Natural killer cell treated with Interleukin-12 subunit alpha and Interleukin-12 subunit beta and Interleukin-15 and Interleukin-18, amount 100 ng/mL, for 72 hours (primary cell): Measurements from ENCODE around the gene DZANK1. TPM values are rescaled to one million over a fixed set of nuclear protein-coding genes. Genes with fewer than 3 reads are reported as not detected.

Experiments
- ATAC-seq, 2 donors: fragments of 150-1000 bp; cut with Tn5 transposase in 1 of 2; sonication (Bioruptor Pico), chemical (Tn5 transposase) in 1 of 2; 2 replicates each; pipeline ENCODE4 v1.10.0; 2021
- DNase-seq: peaks from one replicate; pipeline ENCODE4 v3.0.0; 2022; ENCODE audit warnings: low spot score
- H3K27ac Mint-ChIP-seq, 2 donors: 1 replicate in 1 of 2; 2 replicates in 1 of 2; pipeline ENCODE4 v1.8.0; 2022; ENCODE audit warnings: mixed read lengths in 2 of 2, mild to moderate bottlenecking in 1 of 2, moderate library complexity in 1 of 2
- H3K27me3 Mint-ChIP-seq, 2 donors: 1 replicate in 1 of 2; 2 replicates in 1 of 2; pipeline ENCODE4 v1.8.0; 2022; ENCODE audit warnings: mixed read lengths in 2 of 2
- H3K36me3 Mint-ChIP-seq: one replicate; pipeline ENCODE4 v1.8.0; 2022; ENCODE audit warnings: mixed read lengths
- H3K4me1 Mint-ChIP-seq, 2 donors: 1 replicate in 1 of 2; 2 replicates in 1 of 2; pipeline ENCODE4 v1.8.0; 2022; ENCODE audit warnings: low read depth in 2 of 2, mixed read lengths in 2 of 2, mild to moderate bottlenecking in 1 of 2
- H3K4me3 Mint-ChIP-seq: one replicate; pipeline ENCODE4 v1.8.0; 2022; ENCODE audit warnings: mixed read lengths
- H3K9me3 Mint-ChIP-seq: 2 replicates; pipeline ENCODE4 v1.8.0; 2022; ENCODE audit warnings: mixed read lengths
- total RNA-seq, 2 donors: library from RNA; stranded (reverse); gene quantifications; one replicate each; pipeline ENCODE4 v1.2.3, GENCODE V29; 2022

DZANK1 gene
- total RNA-seq, 2 donors from 2014 or later = 2.2 to 6.5 TPM

GRCh38 chr20:18488301-18488700, 21.5 kb upstream of the DZANK1 start:
- ATAC-seq (no peak), DNase-seq (no peak)
- no peaks in the 10 kb centered on the region for H3K27me3 Mint-ChIP-seq
- H3K4me1 Mint-ChIP-seq = peaks cover 0 to 2% of the 10 kb centered on the region in 2 donors
- peaks cover 13% of the 10 kb centered on the region for H3K36me3 Mint-ChIP-seq
- H3K27ac Mint-ChIP-seq = no peak overlapping the region
- no peak overlapping the region for H3K4me3 Mint-ChIP-seq
- no peaks in the 10 kb centered on the region for H3K9me3 Mint-ChIP-seq

DNA sequence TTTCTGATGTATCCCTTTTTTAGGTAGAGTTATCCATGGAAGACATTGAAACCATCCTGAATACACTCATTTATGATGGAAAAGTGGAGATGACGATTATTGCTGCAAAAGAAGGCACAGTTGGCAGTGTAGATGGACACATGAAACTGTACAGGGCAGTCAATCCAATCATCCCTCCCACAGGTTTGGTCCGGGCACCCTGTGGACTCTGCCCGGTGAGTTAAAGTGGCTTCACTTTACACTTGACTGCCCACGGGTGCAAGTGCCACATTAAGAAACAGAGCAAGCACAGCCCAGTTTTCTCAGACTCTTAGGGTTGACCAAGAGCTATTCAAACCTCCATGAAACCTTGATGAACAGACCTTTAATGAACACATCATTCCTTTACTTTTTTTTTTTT, 14.8 kb upstream of the DZANK1 start:
- ATAC-seq = no peak
- DNase-seq = no peak
- Mint-ChIP-seq H3K4me3 (no peak overlapping the region), H3K4me1 (no peaks in the 10 kb centered on the region), H3K27me3 (no peaks in the 10 kb centered on the region), H3K27ac (peak overlapping the region in 1 of 2 donors; percentile 70), H3K36me3 (peaks cover 15% of the 10 kb centered on the region), H3K9me3 (no peaks in the 10 kb centered on the region)

DNA sequence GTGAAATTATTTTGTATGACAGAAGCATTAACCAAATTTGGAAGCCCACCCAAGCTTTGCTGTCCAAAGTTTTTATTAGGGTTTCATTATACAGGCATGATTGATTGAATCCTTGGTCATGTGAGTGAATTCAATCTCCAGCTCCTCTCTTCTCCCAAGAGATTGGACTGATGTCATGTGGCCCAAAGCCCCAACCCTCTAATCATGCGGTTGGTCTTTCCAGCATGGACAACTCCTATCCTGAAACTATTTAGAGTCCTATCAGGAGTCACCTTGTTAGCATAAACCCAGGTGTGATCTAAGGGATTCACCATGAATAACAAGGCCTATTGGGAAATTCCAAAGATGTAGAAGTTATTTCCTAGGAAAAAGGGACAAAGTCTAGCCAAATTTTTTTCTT, 11.0 kb upstream of the DZANK1 start:
- peaks cover 19% of the 10 kb centered on the region for H3K36me3 Mint-ChIP-seq
- H3K4me3 Mint-ChIP-seq = no peak overlapping the region
- no peaks in the 10 kb centered on the region for H3K27me3 Mint-ChIP-seq
- no peak for DNase-seq
- no peak overlapping the region for H3K27ac Mint-ChIP-seq
- H3K9me3 Mint-ChIP-seq = no peaks in the 10 kb centered on the region
- H3K4me1 Mint-ChIP-seq = no peaks in the 10 kb centered on the region
- no peak for ATAC-seq

GRCh38 chr20:18477218-18477617, 10.4 kb upstream of the DZANK1 start:
- Mint-ChIP-seq H3K4me3 (no peak overlapping the region), H3K27ac (no peak overlapping the region), H3K36me3 (peaks cover 15% of the 10 kb centered on the region), H3K4me1 (no peaks in the 10 kb centered on the region), H3K9me3 (no peaks in the 10 kb centered on the region), H3K27me3 (no peaks in the 10 kb centered on the region)
- ATAC-seq = no peak
- DNase-seq = no peak

DNA sequence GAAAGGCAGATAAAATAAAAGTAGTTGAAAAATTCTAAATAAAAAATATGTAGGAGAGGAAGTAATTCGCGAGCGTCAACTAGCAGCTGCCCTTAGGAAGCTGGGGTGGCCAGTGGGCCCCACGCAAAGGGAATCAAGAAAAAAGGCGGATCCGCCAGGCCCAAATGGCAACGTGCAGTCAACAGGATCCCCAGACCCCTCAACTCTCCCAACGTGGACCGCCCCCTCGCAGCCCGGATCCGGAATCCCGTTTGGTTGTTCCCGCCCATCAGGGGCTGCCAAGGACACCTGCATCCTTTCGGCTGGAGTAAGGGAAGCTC, 296 bp downstream of the DZANK1 start:
- DNase-seq = no peak
- H3K36me3 Mint-ChIP-seq = no peaks in the 10 kb centered on the region
- peak overlapping the region; percentile 91 to 97 for H3K27ac Mint-ChIP-seq
- ATAC-seq = peak; percentile 49 to 61
- no peaks in the 10 kb centered on the region for H3K27me3 Mint-ChIP-seq
- H3K4me1 Mint-ChIP-seq = peaks cover 8 to 12% of the 10 kb centered on the region in 2 donors
- H3K9me3 Mint-ChIP-seq = no peaks in the 10 kb centered on the region
- peak overlapping the region; percentile 94 for H3K4me3 Mint-ChIP-seq

DNA sequence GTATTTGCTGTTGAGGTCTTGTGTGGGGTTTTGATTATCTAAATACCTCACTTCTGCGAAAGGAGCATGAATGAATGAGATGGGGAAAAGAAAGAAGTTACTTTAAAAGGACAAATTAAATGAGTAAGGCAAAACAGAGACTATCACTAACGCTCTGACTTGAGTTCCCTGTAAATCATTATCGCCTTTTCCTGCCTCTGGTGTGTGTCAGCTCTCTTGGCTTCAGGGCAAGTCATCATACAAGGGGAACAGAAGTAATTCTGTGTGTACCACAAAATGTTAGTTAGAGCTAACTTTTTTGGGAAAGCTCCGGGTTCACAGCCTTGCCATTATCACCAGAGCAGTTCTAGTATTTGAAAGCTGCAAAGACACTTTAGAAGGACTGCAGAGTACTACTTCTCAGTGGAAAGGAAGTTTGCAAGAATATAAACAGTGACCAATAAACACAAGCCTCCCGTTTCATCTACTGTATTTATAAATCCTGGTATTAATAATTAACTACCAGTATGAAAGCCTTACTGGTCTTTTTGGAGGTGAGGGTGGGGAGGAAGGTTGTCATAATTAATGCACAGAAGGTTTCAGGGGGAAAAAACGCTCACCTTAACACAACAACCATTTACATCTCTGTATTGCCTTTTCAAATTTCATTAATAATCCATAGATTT, 1.2 kb downstream of the DZANK1 start:
- ATAC-seq = no peak
- peak overlapping the region in 1 of 2 donors; percentile 97 for H3K27ac Mint-ChIP-seq

GRCh38 chr20:18456600-18456999, 10.2 kb downstream of the DZANK1 start:
- ATAC-seq = no peak
- Mint-ChIP-seq H3K4me1 (no peaks in the 10 kb centered on the region), H3K4me3 (no peak overlapping the region), H3K9me3 (no peaks in the 10 kb centered on the region), H3K36me3 (no peaks in the 10 kb centered on the region), H3K27ac (no peak overlapping the region), H3K27me3 (no peaks in the 10 kb centered on the region)
- DNase-seq = no peak

More for the DNA sequence above, 1.2 kb downstream of the DZANK1 start:
- peak overlapping the region; percentile 94 for H3K4me3 Mint-ChIP-seq
- no peaks in the 10 kb centered on the region for H3K9me3 Mint-ChIP-seq
- H3K27me3 Mint-ChIP-seq = no peaks in the 10 kb centered on the region
- DNase-seq = no peak
- peaks cover 8 to 12% of the 10 kb centered on the region in 2 donors for H3K4me1 Mint-ChIP-seq
- no peaks in the 10 kb centered on the region for H3K36me3 Mint-ChIP-seq

DNA sequence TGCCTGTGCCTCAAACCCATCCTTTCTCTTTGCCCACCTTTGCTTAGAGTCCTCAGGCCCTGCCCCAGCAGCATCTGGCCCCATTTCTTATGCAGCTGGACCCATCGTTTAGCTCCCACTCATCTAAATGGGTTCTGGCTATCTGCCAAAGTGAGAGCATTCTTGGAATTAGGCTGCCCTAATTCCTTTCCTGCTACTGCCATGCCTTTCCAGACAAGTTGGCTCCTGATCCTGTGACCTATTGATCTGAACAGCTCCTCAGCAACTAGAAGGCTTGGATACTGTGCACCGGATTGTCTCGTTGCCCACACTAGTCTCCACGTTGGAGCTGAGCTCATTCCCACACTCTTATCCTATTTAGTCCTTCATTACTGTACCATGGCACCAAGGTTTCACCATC, 22.9 kb downstream of the DZANK1 start:
- H3K27ac Mint-ChIP-seq = no peak overlapping the region

DNA sequence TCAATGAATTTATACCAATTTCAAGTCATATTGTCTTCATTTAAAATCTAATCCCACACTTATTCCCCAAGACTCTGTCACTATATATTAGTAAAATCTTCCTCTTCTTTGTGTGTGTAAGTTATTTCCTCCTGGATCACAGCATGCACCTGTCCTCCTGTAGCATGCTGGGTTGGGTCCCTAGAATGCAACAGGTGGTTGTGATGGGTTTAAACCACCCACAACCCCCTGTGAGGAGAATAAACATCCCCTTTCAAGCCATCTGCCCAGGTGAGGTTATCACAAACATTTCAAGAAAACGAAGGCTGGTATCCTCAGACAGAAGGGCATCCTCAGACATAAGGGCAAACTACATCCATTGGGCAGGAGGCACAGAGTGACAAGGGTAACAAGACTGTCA, 26.4 kb downstream of the DZANK1 start:
- Mint-ChIP-seq H3K27me3 (no peaks in the 10 kb centered on the region), H3K4me3 (no peak overlapping the region), H3K4me1 (peaks cover 6 to 7% of the 10 kb centered on the region in 2 donors), H3K36me3 (no peaks in the 10 kb centered on the region), H3K27ac (no peak overlapping the region), H3K9me3 (no peaks in the 10 kb centered on the region)
- ATAC-seq (no peak), DNase-seq (no peak)

More for the DNA sequence above, 22.9 kb downstream of the DZANK1 start:
- DNase-seq = no peak
- Mint-ChIP-seq H3K4me3 (no peak overlapping the region), H3K36me3 (peaks cover 4% of the 10 kb centered on the region), H3K4me1 (no peaks in the 10 kb centered on the region), H3K27me3 (no peaks in the 10 kb centered on the region), H3K9me3 (no peaks in the 10 kb centered on the region)
- ATAC-seq = no peak

GRCh38 chr20:18436847-18437246, 30.0 kb downstream of the DZANK1 start:
- no peak for DNase-seq
- ATAC-seq = no peak
- Mint-ChIP-seq H3K36me3 (no peaks in the 10 kb centered on the region), H3K4me3 (peak overlapping the region; percentile 7), H3K27ac (peak overlapping the region; percentile 4 to 14), H3K27me3 (no peaks in the 10 kb centered on the region), H3K4me1 (peaks cover 11 to 15% of the 10 kb centered on the region in 2 donors), H3K9me3 (no peaks in the 10 kb centered on the region)

DNA sequence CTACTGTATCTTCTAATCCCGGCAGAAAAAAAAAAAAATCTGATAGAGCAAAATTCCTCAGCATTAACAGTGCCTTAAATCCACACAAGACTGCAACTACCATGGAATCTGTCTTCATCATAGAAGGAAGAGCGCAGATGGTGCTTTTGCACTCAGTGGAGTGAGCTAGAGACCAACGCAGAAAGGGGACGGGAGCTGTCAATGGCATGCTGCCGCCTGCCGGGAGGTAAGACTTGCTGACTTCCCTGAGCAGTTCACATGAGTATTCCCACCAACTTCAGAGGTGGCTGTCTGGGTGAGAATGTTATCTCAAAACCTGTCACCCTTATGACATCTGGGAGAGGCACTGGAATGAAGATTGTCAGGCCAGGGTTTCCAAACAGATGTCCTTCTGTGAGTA, 35.6 kb downstream of the DZANK1 start:
- H3K4me3 Mint-ChIP-seq = no peak overlapping the region
- H3K27ac Mint-ChIP-seq = no peak overlapping the region
- H3K27me3 Mint-ChIP-seq = no peaks in the 10 kb centered on the region
- ATAC-seq (no peak), DNase-seq (no peak)
- H3K9me3 Mint-ChIP-seq = no peaks in the 10 kb centered on the region
- H3K4me1 Mint-ChIP-seq = peaks cover 3 to 8% of the 10 kb centered on the region in 2 donors
- H3K36me3 Mint-ChIP-seq = no peaks in the 10 kb centered on the region

GRCh38 chr20:18430172-18430826, 36.5 kb downstream of the DZANK1 start:
- H3K4me3 Mint-ChIP-seq = no peak overlapping the region
- no peak for ATAC-seq
- no peaks in the 10 kb centered on the region for H3K27me3 Mint-ChIP-seq
- no peaks in the 10 kb centered on the region for H3K36me3 Mint-ChIP-seq
- H3K27ac Mint-ChIP-seq = no peak overlapping the region
- H3K9me3 Mint-ChIP-seq = no peaks in the 10 kb centered on the region
- H3K4me1 Mint-ChIP-seq = peaks cover 3 to 7% of the 10 kb centered on the region in 2 donors
- DNase-seq = no peak

DNA sequence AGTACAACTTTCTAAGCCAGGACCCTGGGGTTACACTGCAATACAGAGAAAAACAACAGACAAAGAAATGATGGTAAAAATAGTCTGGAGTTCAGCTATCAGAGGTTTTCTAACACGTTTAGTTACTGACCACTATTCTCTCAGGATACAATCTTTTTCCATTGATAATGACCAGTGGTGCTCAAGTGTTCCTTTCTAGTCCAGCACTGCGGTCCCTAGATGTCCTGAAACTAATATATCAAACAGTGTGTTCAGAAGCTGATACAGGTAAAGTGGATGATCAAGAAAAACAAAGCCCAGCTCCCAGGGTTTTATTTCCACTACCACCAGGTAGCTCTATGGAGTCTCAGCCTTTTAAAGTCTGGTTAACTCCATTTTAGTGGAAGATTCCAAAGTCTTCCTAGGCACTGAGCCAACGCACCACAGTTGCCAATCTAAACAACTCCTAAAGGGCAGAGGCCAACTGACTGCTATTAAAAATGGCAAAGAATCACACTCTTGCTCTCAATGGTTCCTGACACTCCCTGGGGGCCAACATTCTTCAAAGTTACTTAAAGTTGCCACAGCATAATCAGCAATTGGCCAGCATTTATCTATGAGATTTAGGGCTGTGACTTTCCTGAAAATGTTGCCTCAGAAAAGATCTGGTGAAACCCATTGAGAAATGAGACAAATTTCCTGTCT, 38.2 kb downstream of the DZANK1 start:
- Mint-ChIP-seq H3K36me3 (no peaks in the 10 kb centered on the region), H3K4me1 (no peaks in the 10 kb centered on the region), H3K27me3 (no peaks in the 10 kb centered on the region), H3K9me3 (no peaks in the 10 kb centered on the region), H3K4me3 (no peak overlapping the region), H3K27ac (no peak overlapping the region)
- DNase-seq = no peak
- ATAC-seq = no peak

DNA sequence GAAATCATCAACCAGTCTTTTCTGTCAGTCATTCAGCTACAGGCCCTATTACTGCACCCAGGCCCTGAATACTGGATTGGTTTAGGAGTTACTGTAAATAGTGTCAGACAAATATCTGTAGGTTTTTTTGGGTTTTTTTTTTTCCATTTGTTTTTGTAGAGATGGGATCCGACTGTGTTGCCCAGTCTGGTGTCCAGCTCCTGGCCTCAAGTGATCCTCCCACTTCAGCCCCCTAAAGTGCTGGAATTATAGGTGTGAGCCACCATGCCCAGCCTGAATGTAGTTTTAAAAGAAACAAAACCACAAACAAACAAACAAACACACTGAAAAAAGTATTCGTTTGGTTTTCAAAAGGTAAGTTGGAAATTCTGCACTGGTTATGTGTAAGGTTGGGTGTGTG, 39.6 kb downstream of the DZANK1 start:
- H3K4me1 Mint-ChIP-seq = no peaks in the 10 kb centered on the region
- H3K27ac Mint-ChIP-seq = no peak overlapping the region
- H3K36me3 Mint-ChIP-seq = no peaks in the 10 kb centered on the region
- no peak overlapping the region for H3K4me3 Mint-ChIP-seq
- ATAC-seq = no peak
- H3K27me3 Mint-ChIP-seq = no peaks in the 10 kb centered on the region
- no peaks in the 10 kb centered on the region for H3K9me3 Mint-ChIP-seq
- DNase-seq = no peak
